Lower lobe of right lung (tissue), 2 donors: ENCODE results near the gene FGD5. TPM values are rescaled to one million over a fixed set of nuclear protein-coding genes. Genes with fewer than 3 reads are reported as not detected.

ENCODE experiments used
- ATAC-seq, 2 donors: fragments of 200-7000 bp; cut with Tn5 transposase; one replicate each; pipeline ENCODE4 v1.9.1; 2020 to 2022; ENCODE audit warnings: mild to moderate bottlenecking in 2 of 2, moderate library complexity in 2 of 2
- DNase-seq: peaks from one replicate; pipeline ENCODE4 v3.0.0-alpha.2; 2020
- H3K27ac ChIP-seq: fragments of 200-600 bp; one replicate; pipeline ENCODE4 v1.8.0; 2022
- H3K27me3 ChIP-seq: fragments of 200-600 bp; one replicate; pipeline ENCODE4 v1.8.0; 2022; ENCODE audit warnings: low read depth
- H3K36me3 ChIP-seq: fragments of 200-600 bp; one replicate; pipeline ENCODE4 v1.8.0; 2022; ENCODE audit warnings: mild to moderate bottlenecking
- H3K4me1 ChIP-seq: fragments of 200-600 bp; one replicate; pipeline ENCODE4 v1.8.0; 2022
- H3K4me3 ChIP-seq: fragments of 200-600 bp; one replicate; pipeline ENCODE4 v1.8.0; 2022; ENCODE audit warnings: mild to moderate bottlenecking
- H3K9me3 ChIP-seq: fragments of 200-600 bp; one replicate; pipeline ENCODE4 v1.8.0; 2022
- CTCF ChIP-seq: fragments of 200-600 bp; IDR thresholded peaks from one replicate; pipeline ENCODE4 v1.8.0; 2022; ENCODE audit warnings: antibody characterized with exemption, mild to moderate bottlenecking
- intact Hi-C: fragments of 100-400 bp; cut with DNase I; formaldehyde crosslinking; loops from one replicate; pipeline ENCODE4 v1.11.0; 2022
- total RNA-seq: library from RNA; stranded (reverse); fragmentation: NEBNext Ultra II Directional; extraction: Animal tissue kit (Norgen Biotek cat#: 25700); gene quantifications from one replicate; pipeline ENCODE4 v1.2.1, GENCODE V29; 2021
- donor health status: DM: no; HTN: yes; CAD: no; lungs with severe emphysema.

FGD5 gene
- total RNA-seq, 1 donor from 2014 or later, result 85.0 TPM

GRCh38 chr3:14845826-14846225 lies 27.1 kb downstream of the FGD5 start:
- H3K4me1 ChIP-seq, result peaks cover 62% of the 10 kb centered on the region
- DNase-seq (no peak), ATAC-seq (no peak)
- intact Hi-C loops, result no loop called here
- H3K9me3 ChIP-seq, result no peaks in the 10 kb centered on the region
- no peaks in the 10 kb centered on the region for H3K36me3 ChIP-seq
- no peak for TF ChIP-seq CTCF
- no peaks in the 10 kb centered on the region for H3K27me3 ChIP-seq
- no peak overlapping the region for H3K4me3 ChIP-seq
- no peak overlapping the region for H3K27ac ChIP-seq

GRCh38 chr3:14846226-14846880 lies 27.6 kb downstream of the FGD5 start:
- no peak overlapping the region for H3K4me3 ChIP-seq
- intact Hi-C loops, result no loop called here
- no peaks in the 10 kb centered on the region for H3K27me3 ChIP-seq
- TF ChIP-seq CTCF, result no peak
- H3K4me1 ChIP-seq, result peaks cover 57% of the 10 kb centered on the region
- no peak for ATAC-seq
- H3K9me3 ChIP-seq, result no peaks in the 10 kb centered on the region
- H3K36me3 ChIP-seq, result no peaks in the 10 kb centered on the region
- no peak overlapping the region for H3K27ac ChIP-seq
- no peak for DNase-seq

- Histone ChIP-seq H3K4me3 (peak overlapping the region; percentile 17), H3K27me3 (no peaks in the 10 kb centered on the region), H3K4me1 (peaks cover 43% of the 10 kb centered on the region), H3K36me3 (no peaks in the 10 kb centered on the region), H3K9me3 (no peaks in the 10 kb centered on the region), H3K27ac (peak overlapping the region; percentile 61)
- TF ChIP-seq CTCF, result no peak
- intact Hi-C loops, result no loop called here
- ATAC-seq (peak; percentile 56 to 77), DNase-seq (peak; percentile 70)
Observed at GRCh38 chr3:14847613-14848541, 29.1 kb downstream of the FGD5 start.

- ATAC-seq (no peak), DNase-seq (no peak)
- Histone ChIP-seq H3K36me3 (no peaks in the 10 kb centered on the region), H3K27ac (no peak overlapping the region), H3K27me3 (no peaks in the 10 kb centered on the region), H3K4me3 (no peak overlapping the region), H3K9me3 (no peaks in the 10 kb centered on the region), H3K4me1 (peaks cover 46% of the 10 kb centered on the region)
- TF ChIP-seq CTCF, result no peak
- intact Hi-C loops, result no loop called here
Observed at GRCh38 chr3:14848906-14849305, 30.1 kb downstream of the FGD5 start.

- DNase-seq (no peak), ATAC-seq (no peak)
- H3K27ac ChIP-seq, result no peak overlapping the region
Observed at GRCh38 chr3:14849638-14850230, 31.0 kb downstream of the FGD5 start.

More at GRCh38 chr3:14849638-14850230, 31.0 kb downstream of the FGD5 start:
- Histone ChIP-seq H3K4me1 (peaks cover 46% of the 10 kb centered on the region), H3K36me3 (no peaks in the 10 kb centered on the region), H3K27me3 (no peaks in the 10 kb centered on the region), H3K9me3 (no peaks in the 10 kb centered on the region), H3K4me3 (no peak overlapping the region)
- TF ChIP-seq CTCF, result no peak
- intact Hi-C loops, result no loop called here
